ENCODE results near the gene SLCO1B1. TPM values are rescaled to one million over a fixed set of nuclear protein-coding genes. Genes with fewer than 3 reads are reported as not detected.

SLCO1B1 gene
- total and polyA plus RNA-seq, 2 of the 8 experiments (the other 6 are each of a cell fraction or from before 2014, with no cell fraction given) = 0.13 TPM; not detected in 1

- no peaks in the 10 kb centered on the region for H3K79me1 ChIP-seq (ENCODE audit: low read depth, low read length)
Observed at GRCh38 chr12:21172079-21172478, 41.1 kb downstream of the SLCO1B1 start.

More at GRCh38 chr12:21172079-21172478, 41.1 kb downstream of the SLCO1B1 start:
- H2AK5ac ChIP-seq (ENCODE audit: low read depth, low read length) = no peak overlapping the region
- H3K56ac ChIP-seq (replicated peaks; ENCODE audit: insufficient read length, low read depth, low read length) = no peak overlapping the region
- no peak overlapping the region for H3K23ac ChIP-seq (ENCODE audit: insufficient read length)
- no peaks in the 10 kb centered on the region for H3K23me2 ChIP-seq (ENCODE audit: low read depth, low read length)
- no peak overlapping the region for H3K14ac ChIP-seq (ENCODE audit: insufficient read length)
- no peak overlapping the region for H2BK120ac ChIP-seq (replicated peaks; ENCODE audit: low read depth, low read length)
- no peak overlapping the region for H3K4me3 ChIP-seq (ENCODE audit: extremely low read depth in 1 of 4, insufficient read depth in 2 of 4, low read depth in 3 of 4, low read length in 4 of 4)
- peaks cover 0 to 5% (median 0%) of the 10 kb centered on the region in 4 experiments; a peak in 3 of 7 replicates for H3K4me1 ChIP-seq (replicated peaks in 1 of 4; ENCODE audit: control insufficient read depth in 3 of 4, insufficient read depth in 4 of 4, low read length in 3 of 4)
- no peak overlapping the region for H2BK5ac ChIP-seq (ENCODE audit: low read depth, low read length)
- DNase-seq (ENCODE audit: low read depth in 1 of 2, low spot score in 2 of 2) (no peak), FAIRE-seq (no peak)
- H2BK15ac ChIP-seq (ENCODE audit: low read length) = no peak overlapping the region
- 80% methylated on average over 1 of the region's 1 CpG; no CpG with 5 or more reads in 1 of the 2 experiments for WGBS, 2 experiments (ENCODE audit: extremely low coverage in 1 of 2, insufficient coverage in 1 of 2, insufficient read length in 1 of 2, insufficient replicate concordance in 2 of 2, low coverage in 1 of 2, low lambda C conversion rate in 2 of 2, missing lambda C conversion rate in 1 of 2)
- no peak overlapping the region for H4K5ac ChIP-seq (ENCODE audit: insufficient read length, low read depth, low read length)
- H3K79me2 ChIP-seq (ENCODE audit: control insufficient read depth in 1 of 2, insufficient read depth in 2 of 2, low read length in 2 of 2) = no peaks in the 10 kb centered on the region
- H3K9ac ChIP-seq (replicated peaks in 1 of 4; ENCODE audit: extremely low read depth in 1 of 4, low read depth in 3 of 4, low read length in 3 of 4) = no peak overlapping the region
- no peak overlapping the region for H3K18ac ChIP-seq (ENCODE audit: extremely low read depth, low read length)
- H3K4me2 ChIP-seq (ENCODE audit: insufficient read depth in 1 of 2, low read depth in 2 of 2, low read length in 2 of 2) = no peak overlapping the region; a peak in 1 of 4 replicates
- no peak overlapping the region for H2AFZ ChIP-seq (ENCODE audit: low read length)
- TF ChIP-seq TEAD4 (IDR thresholded peaks at IDR 0.05; ENCODE audit: low read depth, low read length) (no peak), CBX5 (IDR thresholded peaks at IDR 0.05; ENCODE audit: low read depth, low read length) (no peak), KDM5A (IDR thresholded peaks at IDR 0.05; ENCODE audit: low read length) (no peak), SP2 (IDR thresholded peaks at IDR 0.05; ENCODE audit: low read length) (no peak), SIX5 (IDR thresholded peaks at IDR 0.05; ENCODE audit: low read depth, low read length) (no peak), E2F6 (IDR thresholded peaks at IDR 0.05) (no peak), SIRT6 (IDR thresholded peaks at IDR 0.05; ENCODE audit: low read length) (no peak), EZH2 (IDR thresholded peaks at IDR 0.05; ENCODE audit: low read depth, low read length, severe bottlenecking) (no peak), EGR1 (IDR thresholded peaks at IDR 0.05; ENCODE audit: borderline replicate concordance, low read depth, low read length) (no peak)
- H3K27ac ChIP-seq (ENCODE audit: low read depth, low read length) = no peak overlapping the region
- ChIA-PET POLR2A (ENCODE audit: partially characterized antibody) (interaction anchor here (0.6 kb wide), 1 partner anchor 506 kb away, joined by 3 read pairs; no protein-coding TSS in a partner anchor), CTCF (ENCODE audit: partially characterized antibody) (interaction anchor here (0.7 to 1.1 kb wide), 5 partner anchors 9 to 456 kb away, joined by 3 to 5 read pairs (median 3); no protein-coding TSS in a partner anchor)
- H4K91ac ChIP-seq (replicated peaks; ENCODE audit: insufficient read length, low read length) = no peak overlapping the region
- no peak overlapping the region for H4K8ac ChIP-seq (ENCODE audit: extremely low read depth, insufficient read depth, low read length)
- H3K4ac ChIP-seq (replicated peaks; ENCODE audit: insufficient read length, low read depth, low read length) = no peak overlapping the region
- H3K9me3 ChIP-seq (ENCODE audit: insufficient read depth in 2 of 2, low read depth in 1 of 2, low read length in 1 of 2) = no peaks in the 10 kb centered on the region
- no peak overlapping the region for H2BK12ac ChIP-seq (ENCODE audit: low read depth, low read length)
- no peaks in the 10 kb centered on the region for H4K20me1 ChIP-seq (replicated peaks in 1 of 2; ENCODE audit: control insufficient read depth in 1 of 2, insufficient read depth in 2 of 2, low read length in 2 of 2)
- no peaks in the 10 kb centered on the region for H3K36me3 ChIP-seq (ENCODE audit: control insufficient read depth in 2 of 4, insufficient read depth in 4 of 4, low read length in 3 of 4)
- no peaks in the 10 kb centered on the region for H3K27me3 ChIP-seq (replicated peaks in 1 of 4; ENCODE audit: control insufficient read depth in 3 of 4, extremely low read depth in 1 of 4, insufficient read depth in 3 of 4, low read length in 3 of 4)
- H2BK20ac ChIP-seq (ENCODE audit: low read length) = no peak overlapping the region

Measured in H1 (cell line).